Central memory CD8-positive, alpha-beta T cell (primary cell): Measurements from ENCODE around the gene SPHK2.

ENCODE experiments used
- ATAC-seq: fragments of 150-1000 bp; cut with Tn5 transposase; replicated peaks from 2 replicates; pipeline ENCODE4 v1.10.0; 2022; ENCODE audit warnings: mild to moderate bottlenecking, moderate FRiP score, moderate number of reproducible peaks; ENCODE audit not compliant: poor library complexity, severe bottlenecking; ENCODE audit errors: extremely low read depth
- DNase-seq, 2 donors: peaks; one replicate each; pipeline ENCODE4 v3.0.0; 2021; ENCODE audit warnings: low spot score in 2 of 2
- H3K27ac Mint-ChIP-seq: one replicate; pipeline ENCODE4 v1.8.0; 2022; ENCODE audit warnings: low read depth, mild to moderate bottlenecking, moderate library complexity, mixed read lengths
- H3K27me3 Mint-ChIP-seq: one replicate; pipeline ENCODE4 v1.8.0; 2022; ENCODE audit warnings: mixed read lengths
- H3K36me3 Mint-ChIP-seq: one replicate; pipeline ENCODE4 v1.8.0; 2022; ENCODE audit warnings: mild to moderate bottlenecking, moderate library complexity, mixed read lengths; ENCODE audit not compliant: insufficient read depth
- H3K4me1 Mint-ChIP-seq: one replicate; pipeline ENCODE4 v1.8.0; 2022; ENCODE audit warnings: mixed read lengths
- H3K4me3 Mint-ChIP-seq: one replicate; pipeline ENCODE4 v1.8.0; 2022; ENCODE audit warnings: mild to moderate bottlenecking, moderate library complexity, mixed read lengths
- H3K9me3 Mint-ChIP-seq: one replicate; pipeline ENCODE4 v1.8.0; 2022; ENCODE audit warnings: mixed read lengths

SPHK2 gene

GRCh38 chr19:48668332-48668731 lies 49.0 kb downstream of the SPHK2 start:
- DNase-seq (no peak), ATAC-seq (no peak)
- H3K4me3 Mint-ChIP-seq: no peak overlapping the region
- no peak overlapping the region for H3K27ac Mint-ChIP-seq
- peaks cover 7% of the 10 kb centered on the region for H3K9me3 Mint-ChIP-seq
- no peaks in the 10 kb centered on the region for H3K4me1 Mint-ChIP-seq
- no peaks in the 10 kb centered on the region for H3K27me3 Mint-ChIP-seq
- H3K36me3 Mint-ChIP-seq: peaks cover 6% of the 10 kb centered on the region

- DNase-seq (no peak), ATAC-seq (no peak)
- peaks cover 6% of the 10 kb centered on the region for H3K36me3 Mint-ChIP-seq
- no peak overlapping the region for H3K4me3 Mint-ChIP-seq
- H3K27ac Mint-ChIP-seq: no peak overlapping the region
- no peaks in the 10 kb centered on the region for H3K27me3 Mint-ChIP-seq
- peaks cover 7% of the 10 kb centered on the region for H3K9me3 Mint-ChIP-seq
- no peaks in the 10 kb centered on the region for H3K4me1 Mint-ChIP-seq
These were observed 49.5 kb downstream of the SPHK2 start for GRCh38 chr19:48668761-48669160.

GRCh38 chr19:48669903-48670668 lies 50.8 kb downstream of the SPHK2 start:
- Mint-ChIP-seq H3K4me1 (peaks cover 2% of the 10 kb centered on the region), H3K9me3 (peaks cover 7% of the 10 kb centered on the region), H3K27me3 (no peaks in the 10 kb centered on the region), H3K4me3 (no peak overlapping the region), H3K36me3 (peaks cover 6% of the 10 kb centered on the region), H3K27ac (no peak overlapping the region)
- ATAC-seq (no peak), DNase-seq (no peak)

DNA sequence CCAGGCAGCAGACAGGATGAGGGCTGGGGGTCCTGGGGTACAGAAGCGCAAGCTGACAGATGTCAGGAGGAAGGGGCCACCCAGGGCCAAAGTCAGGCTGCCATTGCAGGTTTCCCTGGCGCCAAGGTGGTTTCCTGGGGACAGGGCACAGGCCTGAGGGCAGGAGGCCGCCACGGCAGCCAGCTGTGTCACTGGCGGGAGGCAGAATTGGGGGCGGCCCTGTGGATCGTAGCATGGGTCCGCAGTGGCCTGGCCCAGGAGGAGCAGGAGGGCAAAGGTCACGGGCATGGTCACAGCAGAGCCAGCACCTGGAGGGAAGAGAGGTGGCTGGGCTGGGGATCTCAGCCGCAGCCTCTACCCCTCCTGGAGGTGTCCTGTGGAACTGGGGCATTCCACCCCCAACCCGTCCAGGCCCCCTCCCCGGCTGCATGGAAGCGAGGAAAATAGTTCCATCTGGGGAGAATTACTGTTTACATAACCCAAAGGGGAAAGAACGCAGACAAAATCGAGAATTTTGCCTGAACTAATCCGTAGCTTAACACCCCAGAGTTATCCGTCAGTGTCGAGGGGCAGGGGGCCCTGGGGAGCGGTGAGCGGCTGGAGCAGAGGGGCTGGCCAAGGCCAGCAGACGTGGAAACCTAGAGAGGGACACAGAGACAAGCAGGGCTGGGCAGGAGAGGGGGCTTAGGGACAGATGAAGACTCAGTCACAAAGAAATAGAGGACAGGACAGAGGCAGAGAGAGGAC lies 51.6 kb downstream of the SPHK2 start:
- Mint-ChIP-seq H3K9me3 (peaks cover 7% of the 10 kb centered on the region), H3K4me3 (no peak overlapping the region), H3K36me3 (peaks cover 6% of the 10 kb centered on the region), H3K27me3 (no peaks in the 10 kb centered on the region), H3K4me1 (peaks cover 8% of the 10 kb centered on the region), H3K27ac (no peak overlapping the region)
- ATAC-seq: no peak
- no peak for DNase-seq

DNA sequence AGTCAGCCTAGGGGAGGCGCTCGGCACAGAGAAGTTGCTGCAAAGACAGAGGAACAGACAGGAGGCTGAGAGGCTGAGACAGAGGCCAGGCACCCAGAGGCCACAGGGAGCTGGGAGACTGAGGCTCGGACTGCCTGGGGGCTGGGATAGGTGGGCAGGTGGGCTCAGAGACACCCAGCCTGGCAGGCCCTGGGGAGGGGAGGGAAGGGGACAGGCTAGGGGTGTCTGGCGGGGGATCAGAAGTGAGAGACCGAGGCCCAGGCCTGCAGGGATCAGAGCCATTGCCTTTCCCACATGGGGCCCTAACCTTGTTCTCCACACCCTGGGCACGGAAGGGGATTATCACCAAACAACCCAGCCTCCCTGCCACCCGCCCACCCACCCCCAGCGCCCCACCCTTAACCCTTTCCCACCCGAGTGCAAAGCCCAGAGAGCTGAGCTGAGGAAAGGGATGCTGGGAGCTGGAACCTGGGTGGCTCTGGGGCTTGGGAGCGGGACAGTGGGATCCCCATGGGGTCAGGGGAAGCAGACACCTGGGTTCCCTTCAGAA lies 52.2 kb downstream of the SPHK2 start:
- H3K27ac Mint-ChIP-seq: no peak overlapping the region
- ATAC-seq (no peak), DNase-seq (no peak)
- no peak overlapping the region for H3K4me3 Mint-ChIP-seq
- H3K9me3 Mint-ChIP-seq: peaks cover 7% of the 10 kb centered on the region
- peaks cover 6% of the 10 kb centered on the region for H3K36me3 Mint-ChIP-seq
- no peaks in the 10 kb centered on the region for H3K27me3 Mint-ChIP-seq
- peaks cover 8% of the 10 kb centered on the region for H3K4me1 Mint-ChIP-seq

GRCh38 chr19:48672994-48673393 lies 53.7 kb downstream of the SPHK2 start, which contains the start of gene NTN5:
Gene NTN5 (minus strand): TSS chr19:48673017. CDS start chr19:48670986, 2,031 bp downstream.
- Mint-ChIP-seq H3K4me1 (peaks cover 8% of the 10 kb centered on the region), H3K36me3 (peaks cover 6% of the 10 kb centered on the region), H3K27me3 (no peaks in the 10 kb centered on the region), H3K27ac (no peak within 1 kb of the TSS), H3K9me3 (peaks cover 7% of the 10 kb centered on the region), H3K4me3 (no peak within 1 kb of the TSS)
- ATAC-seq: no peak
- DNase-seq: no peak

GRCh38 chr19:48673436-48674100 lies 54.3 kb downstream of the SPHK2 start:
- Mint-ChIP-seq H3K27me3 (no peaks in the 10 kb centered on the region), H3K4me1 (peaks cover 8% of the 10 kb centered on the region), H3K4me3 (no peak overlapping the region), H3K36me3 (peaks cover 6% of the 10 kb centered on the region), H3K27ac (no peak overlapping the region), H3K9me3 (peaks cover 7% of the 10 kb centered on the region)
- ATAC-seq: no peak
- DNase-seq: no peak

GRCh38 chr19:48674216-48674809 lies 55.0 kb downstream of the SPHK2 start:
- Mint-ChIP-seq H3K4me3 (no peak overlapping the region), H3K36me3 (peaks cover 5% of the 10 kb centered on the region), H3K4me1 (peaks cover 8% of the 10 kb centered on the region), H3K9me3 (peaks cover 7% of the 10 kb centered on the region), H3K27ac (no peak overlapping the region), H3K27me3 (no peaks in the 10 kb centered on the region)
- DNase-seq (no peak), ATAC-seq (no peak)

DNA sequence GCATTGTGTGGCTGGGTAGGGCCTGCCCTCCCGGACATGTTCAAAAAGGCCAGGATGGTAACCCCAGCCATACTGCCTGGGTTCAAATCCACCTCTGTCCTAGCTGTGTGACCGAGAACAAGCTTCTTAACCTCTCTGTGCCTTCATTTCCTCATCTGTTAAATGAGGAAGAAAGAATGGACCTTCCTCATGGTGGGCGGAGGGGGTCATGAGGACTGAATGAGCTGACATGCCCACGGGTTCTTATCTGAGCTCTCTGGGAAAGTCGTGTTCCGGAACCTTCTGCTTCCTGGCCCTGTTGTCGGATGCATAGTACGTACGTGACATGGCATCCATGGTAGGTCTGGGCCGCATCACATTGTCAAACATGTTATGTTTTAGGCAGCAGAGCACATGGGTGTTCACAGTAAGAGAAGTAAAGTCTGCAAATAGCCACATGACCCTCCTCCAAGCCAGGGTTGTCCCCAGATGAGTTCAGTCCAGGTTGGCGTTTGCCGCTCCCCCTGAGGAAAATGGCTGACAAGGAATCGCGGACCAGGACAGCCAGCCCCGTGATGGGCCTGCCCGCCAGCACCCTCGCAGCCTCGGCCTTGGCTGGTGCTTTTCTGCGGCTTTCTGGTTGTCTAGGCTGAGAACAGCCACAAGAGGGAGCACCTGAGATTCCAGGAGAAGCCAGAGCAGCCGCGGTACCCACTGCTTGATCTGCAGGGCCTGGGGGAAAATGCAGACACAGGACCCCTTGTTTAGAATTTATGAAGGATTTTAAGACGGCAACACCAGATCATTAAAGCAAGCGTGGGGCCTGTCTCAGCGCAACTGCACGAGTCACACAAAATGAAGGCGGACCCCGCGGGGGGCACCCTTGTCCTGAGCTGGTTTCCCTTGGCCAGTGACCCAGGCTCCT lies 55.9 kb downstream of the SPHK2 start:
- ATAC-seq (peak; percentile 62), DNase-seq (peak; percentile 60 to 66)
- H3K36me3 Mint-ChIP-seq: no peaks in the 10 kb centered on the region
- no peaks in the 10 kb centered on the region for H3K27me3 Mint-ChIP-seq
- peak overlapping the region; percentile 67 for H3K27ac Mint-ChIP-seq
- H3K9me3 Mint-ChIP-seq: no peaks in the 10 kb centered on the region
- H3K4me1 Mint-ChIP-seq: peaks cover 8% of the 10 kb centered on the region
- H3K4me3 Mint-ChIP-seq: no peak overlapping the region

DNA sequence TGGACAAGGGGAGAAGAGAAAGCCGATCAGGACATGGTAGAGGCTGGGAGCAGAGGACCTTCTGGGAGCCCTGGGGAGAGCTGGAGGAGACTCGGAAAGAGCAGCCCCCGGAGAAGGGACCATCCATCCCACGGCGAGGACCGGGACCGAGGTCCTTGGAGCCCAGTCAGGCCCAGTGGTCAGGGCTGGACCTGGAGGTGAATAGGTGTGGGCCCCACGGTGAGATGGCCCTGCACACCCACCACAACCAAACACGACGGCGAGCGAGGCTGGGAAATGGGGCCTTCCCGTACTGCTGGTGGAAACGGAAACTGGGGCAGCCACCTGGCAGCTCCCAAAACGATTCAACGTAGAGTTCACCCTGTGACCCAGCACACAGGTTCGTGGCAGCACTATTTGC lies 57.2 kb downstream of the SPHK2 start:
- peaks cover 8% of the 10 kb centered on the region for H3K4me1 Mint-ChIP-seq
- DNase-seq (no peak), ATAC-seq (no peak)
- H3K9me3 Mint-ChIP-seq: no peaks in the 10 kb centered on the region
- H3K27ac Mint-ChIP-seq: no peak overlapping the region
- no peak overlapping the region for H3K4me3 Mint-ChIP-seq
- no peaks in the 10 kb centered on the region for H3K36me3 Mint-ChIP-seq
- no peaks in the 10 kb centered on the region for H3K27me3 Mint-ChIP-seq

DNA sequence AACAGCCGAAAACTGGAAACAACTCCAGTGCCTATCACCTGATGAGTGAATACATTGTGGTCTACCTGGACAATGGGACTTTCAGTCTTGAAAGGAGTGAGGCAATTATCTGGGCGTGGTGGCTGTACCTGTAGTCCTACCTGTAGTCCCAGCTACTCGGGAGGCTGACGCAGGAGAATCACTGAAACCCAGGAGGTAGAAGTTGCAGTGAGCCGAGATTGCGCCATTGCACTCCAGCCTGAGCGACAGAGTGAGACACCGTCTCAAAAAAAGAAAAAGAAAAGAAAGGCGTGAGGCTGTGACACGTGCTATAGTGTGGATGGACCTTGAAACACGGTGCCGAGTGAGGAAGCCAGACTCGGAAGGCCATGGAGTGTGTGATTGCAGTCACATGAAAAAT lies 57.6 kb downstream of the SPHK2 start:
- no peaks in the 10 kb centered on the region for H3K36me3 Mint-ChIP-seq
- no peaks in the 10 kb centered on the region for H3K27me3 Mint-ChIP-seq
- ATAC-seq (no peak), DNase-seq (no peak)
- no peak overlapping the region for H3K27ac Mint-ChIP-seq
- peaks cover 8% of the 10 kb centered on the region for H3K4me1 Mint-ChIP-seq
- no peak overlapping the region for H3K4me3 Mint-ChIP-seq
- H3K9me3 Mint-ChIP-seq: no peaks in the 10 kb centered on the region
